HG03064 (cell line): ENCODE measurements around the gene INPP5E.

Source experiments
- ATAC-seq: cut with Tn5 transposase; IDR thresholded peaks from one replicate; pipeline ENCODE4 v1.9.1; 2021; ENCODE audit warnings: low read depth; ENCODE audit not compliant: unreplicated experiment

Gene INPP5E

DNA sequence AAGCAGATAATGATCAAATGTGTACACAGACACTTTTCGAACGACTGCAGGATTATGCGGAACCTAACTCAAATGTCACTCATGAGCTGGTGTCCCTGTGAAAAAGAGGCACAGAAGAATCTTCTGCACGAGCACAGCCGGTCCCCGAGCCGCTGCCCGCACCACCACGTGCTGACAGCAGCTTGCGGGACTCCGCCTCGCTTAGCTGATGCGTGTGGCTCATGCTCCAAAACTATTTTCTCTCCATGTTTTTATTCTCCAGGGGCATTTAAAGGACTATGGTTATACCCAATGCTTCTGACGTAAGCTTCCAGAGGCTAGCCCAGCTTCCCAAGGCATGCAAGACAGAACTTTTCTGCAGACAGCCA lies 33.7 kb upstream of the INPP5E start:
- ATAC-seq = no peak

DNA sequence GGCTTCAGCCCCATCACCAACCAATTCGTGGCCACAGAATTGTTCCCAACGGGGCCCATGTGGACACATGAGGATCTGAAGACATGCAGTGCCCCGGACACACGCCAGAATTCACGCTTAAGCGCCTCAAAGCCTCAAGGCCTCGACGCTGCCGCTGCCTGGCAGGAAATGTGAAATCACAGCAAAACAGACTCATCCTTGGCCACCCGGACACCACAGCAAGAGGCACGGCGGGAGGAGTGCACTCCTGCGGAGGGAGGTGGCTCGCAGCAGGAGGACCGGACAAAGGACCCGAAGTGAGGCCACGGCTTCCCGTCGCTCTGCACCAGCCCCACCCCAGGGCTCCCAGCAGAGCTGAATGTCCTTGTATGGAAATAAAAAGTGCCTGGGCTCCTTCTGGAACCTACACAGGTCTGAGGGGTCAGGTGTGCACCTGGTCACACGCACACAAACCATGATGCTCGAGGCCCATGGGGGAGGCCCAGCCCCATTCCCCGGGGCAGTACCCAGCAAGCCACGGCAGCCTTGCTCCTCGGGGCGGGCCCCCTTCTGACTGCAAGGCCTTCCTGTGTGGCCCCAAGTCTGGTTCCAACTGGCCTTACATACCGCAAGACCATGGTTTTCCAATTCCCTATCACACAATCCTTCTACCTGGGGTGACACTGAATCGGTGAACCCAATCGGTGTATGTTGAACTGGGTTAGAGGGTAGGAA lies 33.2 kb upstream of the INPP5E start:
- no peak for ATAC-seq

DNA sequence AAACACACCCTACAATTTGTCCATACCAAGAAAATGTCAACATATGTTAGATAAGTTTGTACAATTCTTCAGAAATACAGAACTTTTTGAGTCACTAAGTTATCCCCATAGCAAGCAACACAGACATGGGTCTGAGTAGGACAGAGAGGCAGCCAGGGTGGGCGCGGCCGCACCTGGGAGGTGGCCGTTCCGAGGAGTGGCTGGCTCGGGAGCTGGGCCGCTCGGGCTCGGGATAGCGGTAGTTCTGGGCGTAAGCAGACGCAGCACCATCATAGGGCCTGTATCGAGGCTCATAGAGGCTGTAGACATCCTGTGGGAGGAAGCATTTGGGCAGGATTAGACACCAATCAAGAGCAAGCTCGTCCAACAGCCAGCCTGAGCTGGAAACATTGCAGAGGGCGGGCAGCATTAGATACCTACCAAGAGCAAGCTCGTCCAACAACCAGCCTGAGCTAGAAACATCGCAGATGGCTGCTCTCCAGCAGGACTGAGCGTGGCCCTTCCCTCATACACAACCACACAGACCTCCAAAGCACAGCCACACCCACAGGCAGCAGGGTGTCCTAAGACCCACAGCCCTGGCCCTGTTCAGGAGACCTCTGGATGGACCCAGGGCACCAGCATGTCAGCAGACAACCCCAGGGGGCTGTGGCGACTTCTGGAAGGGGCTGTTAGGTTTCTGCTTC lies 32.3 kb upstream of the INPP5E start:
- no peak for ATAC-seq

GRCh38 chr9:136470792-136471469 lies 31.3 kb upstream of the INPP5E start:
- ATAC-seq = no peak

DNA sequence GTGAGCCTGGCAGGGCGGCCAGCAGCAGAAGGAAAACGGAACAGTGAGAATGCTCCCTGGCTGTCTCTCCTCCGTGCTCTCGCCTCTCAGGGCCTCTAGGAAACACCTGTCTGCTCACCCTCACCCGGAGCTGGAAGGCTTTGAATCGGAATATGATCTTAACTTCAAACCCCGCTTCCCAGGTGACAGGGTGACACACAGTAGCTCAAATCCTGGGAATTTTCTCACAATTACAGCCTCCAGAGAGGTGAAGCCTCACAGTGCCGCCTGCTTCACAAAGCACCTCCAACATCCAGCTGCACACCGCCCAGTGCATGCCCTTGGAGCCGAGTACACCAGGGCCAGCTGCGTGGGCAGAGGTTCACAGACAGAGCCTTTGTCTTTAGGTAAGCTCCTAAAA lies 30.7 kb upstream of the INPP5E start:
- ATAC-seq = no peak

DNA sequence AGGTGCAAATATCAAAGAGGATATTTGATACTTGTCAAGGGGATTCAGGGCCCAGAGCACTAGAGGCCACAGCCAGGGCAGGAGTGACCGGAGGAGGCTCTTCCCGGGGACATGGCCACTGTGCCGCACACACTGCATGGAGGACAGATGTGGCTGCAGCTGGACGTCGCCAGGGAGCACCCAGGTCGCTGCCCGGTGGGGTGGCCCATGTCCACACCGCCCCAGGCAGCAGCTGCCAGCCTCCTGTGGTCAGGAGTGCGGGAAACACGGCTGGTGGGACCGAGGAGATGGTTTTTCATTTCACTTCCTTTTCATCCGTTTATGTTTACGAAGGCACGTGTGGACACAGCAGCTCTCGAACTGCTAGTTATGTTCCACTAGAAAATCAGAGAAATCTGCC lies 28.1 kb upstream of the INPP5E start:
- no peak for ATAC-seq

- ATAC-seq = no peak
These were observed 26.5 kb upstream of the INPP5E start for GRCh38 chr9:136466155-136466541.

- no peak for ATAC-seq
These were observed 26.0 kb upstream of the INPP5E start for GRCh38 chr9:136465500-136466154.

- no peak for ATAC-seq
These were observed 24.6 kb upstream of the INPP5E start for GRCh38 chr9:136464241-136464640.

GRCh38 chr9:136463578-136463977 lies 23.9 kb upstream of the INPP5E start:
- no peak for ATAC-seq

DNA sequence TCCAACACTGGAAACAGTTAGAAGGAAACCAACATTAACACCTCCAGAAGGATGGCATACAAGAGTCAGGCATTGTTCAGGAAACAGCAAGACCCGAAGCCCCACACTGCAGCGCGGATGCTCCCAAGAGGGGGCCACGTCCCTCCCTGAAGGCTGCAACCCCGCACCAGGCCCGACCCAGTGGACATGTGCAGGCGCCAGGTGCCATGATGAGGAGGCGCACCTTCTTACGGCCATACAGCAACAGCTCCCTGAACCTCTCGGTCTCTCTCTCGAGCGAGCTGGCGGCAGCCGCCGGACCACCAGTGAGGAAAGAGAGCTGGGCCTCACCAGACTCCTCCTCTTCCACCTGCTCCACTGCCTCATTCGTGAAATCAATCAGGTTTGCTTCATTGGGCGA lies 23.0 kb upstream of the INPP5E start:
- ATAC-seq = no peak

- no peak for ATAC-seq
These were observed 21.2 kb upstream of the INPP5E start for GRCh38 chr9:136460772-136461325.

- ATAC-seq = no peak
These were observed 19.8 kb upstream of the INPP5E start for GRCh38 chr9:136459425-136459824.

GRCh38 chr9:136457326-136457725 lies 17.7 kb upstream of the INPP5E start:
- ATAC-seq = no peak

DNA sequence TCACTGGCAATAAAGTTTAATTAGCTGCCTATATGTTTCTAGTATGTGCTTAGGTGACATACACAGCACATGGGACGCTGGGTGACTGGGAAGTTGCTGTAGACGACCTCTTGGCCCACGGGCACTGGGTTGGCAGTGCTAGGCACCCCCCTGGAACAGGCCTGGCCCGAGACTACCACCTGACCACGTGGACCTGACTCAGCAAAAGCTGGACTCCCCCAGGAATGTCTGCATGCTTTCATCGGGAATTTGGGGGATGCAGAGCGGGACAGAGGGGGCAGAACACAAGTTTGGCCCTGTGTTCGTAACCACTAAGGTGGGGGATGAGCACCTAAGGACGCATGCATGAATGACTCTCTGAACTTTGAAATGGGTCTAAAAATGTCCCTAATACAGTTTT lies 16.6 kb upstream of the INPP5E start:
- no peak for ATAC-seq

DNA sequence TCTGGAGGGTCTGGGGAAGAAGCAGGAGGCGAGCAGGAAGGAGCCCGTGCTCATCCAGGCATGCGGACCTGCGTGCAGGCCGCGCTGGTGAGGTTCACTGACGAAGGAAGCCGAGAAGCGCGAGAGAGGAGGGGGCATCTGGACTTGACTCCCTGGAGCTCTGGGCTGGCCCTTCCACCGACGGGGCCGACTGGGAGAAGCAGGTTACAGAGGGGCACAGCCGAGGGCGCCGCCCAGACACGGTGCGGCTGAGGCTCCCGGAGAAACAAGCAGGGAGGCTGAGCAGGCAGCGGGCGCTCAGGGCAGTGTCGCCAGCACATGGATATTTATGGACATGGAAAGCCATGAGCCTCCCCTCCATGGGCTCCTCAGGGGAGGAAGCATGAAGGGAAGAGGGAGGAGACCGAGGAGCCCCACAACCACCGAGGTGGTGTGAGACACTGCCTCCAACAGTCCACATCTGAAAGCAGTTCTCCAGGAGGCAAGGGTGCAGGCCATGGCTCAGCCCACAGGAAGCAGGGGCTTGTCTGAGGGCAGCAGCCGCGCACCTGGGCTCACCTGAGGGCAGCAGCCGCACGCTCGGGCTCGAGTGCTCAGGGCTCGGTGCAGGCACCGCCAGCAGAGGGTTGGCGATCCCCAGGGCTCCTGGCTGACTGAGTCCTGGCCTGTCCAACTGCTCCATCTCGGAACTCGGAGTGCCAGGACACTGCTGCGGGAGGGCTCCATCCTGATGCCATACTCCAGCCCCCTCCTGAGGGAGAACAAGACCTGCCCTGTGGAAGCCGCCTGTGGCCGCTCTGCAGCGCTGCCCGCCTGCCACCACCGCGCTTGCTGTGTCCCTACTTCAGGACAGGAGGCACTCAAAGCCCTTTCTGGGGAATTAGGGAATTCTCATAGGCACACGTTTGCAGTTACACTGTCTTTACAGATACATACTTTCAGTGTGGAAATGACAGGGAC lies 15.7 kb upstream of the INPP5E start:
- no peak for ATAC-seq

GRCh38 chr9:136454026-136454796 lies 14.6 kb upstream of the INPP5E start:
- no peak for ATAC-seq

- ATAC-seq = no peak
These were observed 13.7 kb upstream of the INPP5E start for GRCh38 chr9:136453326-136453725.

DNA sequence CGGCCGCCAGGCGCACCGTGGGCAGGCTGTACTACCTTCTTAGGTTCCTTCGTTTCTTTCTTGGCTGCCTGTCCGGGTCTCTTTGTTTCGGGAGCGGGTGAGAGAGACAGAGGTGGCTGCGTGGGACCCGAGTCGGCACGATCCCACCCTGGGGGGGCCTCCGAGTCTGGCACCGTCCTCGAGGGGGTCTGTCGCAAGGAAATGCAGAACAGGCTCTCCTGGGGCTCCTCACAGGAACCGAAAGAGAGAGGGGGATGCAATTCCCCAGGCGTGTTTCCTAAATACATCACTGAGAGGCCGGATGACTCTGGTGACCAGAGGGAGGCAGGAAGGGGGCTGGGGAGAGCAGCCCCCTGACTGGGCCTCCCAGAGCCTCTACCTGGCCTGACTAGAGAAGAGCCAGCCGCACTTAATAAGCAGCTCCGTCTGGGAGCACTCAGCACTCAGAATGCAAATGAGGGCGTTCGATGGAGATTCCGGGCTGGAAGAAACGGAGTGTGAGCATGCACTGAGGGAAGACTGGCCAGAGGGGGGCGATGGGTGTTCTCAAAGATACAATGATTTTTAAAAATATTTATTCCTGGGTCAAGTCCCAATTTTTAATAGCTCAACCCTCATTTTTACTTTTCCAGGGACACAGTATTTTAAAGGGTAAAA lies 11.7 kb upstream of the INPP5E start:
- no peak for ATAC-seq
